Measurements from ENCODE around the gene ZBTB40.

DNA sequence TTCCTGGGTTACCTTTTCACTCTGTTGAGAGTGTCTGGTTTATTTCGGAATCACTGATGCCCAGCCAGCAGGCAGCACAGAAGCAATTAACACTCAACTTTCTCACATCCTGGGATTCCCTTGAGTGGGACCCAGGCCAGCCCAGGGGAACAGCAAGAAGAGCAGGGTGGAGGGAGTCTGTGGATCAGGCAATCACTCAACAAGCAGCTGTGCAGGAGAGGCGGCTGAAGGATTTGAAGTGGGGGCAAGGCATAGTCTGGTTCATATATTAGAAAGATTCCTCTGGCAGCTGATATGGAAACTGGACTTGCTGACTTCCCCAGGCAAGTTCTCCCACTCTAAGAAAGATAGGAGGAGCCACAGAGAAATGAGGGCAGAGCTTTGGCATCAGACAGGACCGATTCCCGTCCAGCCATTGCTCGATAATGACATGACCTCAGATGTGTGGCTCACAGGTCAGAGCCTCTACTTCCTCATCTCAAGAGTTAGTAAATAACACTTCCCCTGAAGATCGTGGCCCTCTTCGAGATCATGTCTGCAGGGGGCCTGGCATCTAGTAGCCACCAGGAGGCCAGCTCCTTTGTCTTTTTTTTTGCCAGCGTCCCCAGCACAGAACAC, 124.0 kb downstream of the ZBTB40 start:
- TF ChIP-seq, protein P1, sequence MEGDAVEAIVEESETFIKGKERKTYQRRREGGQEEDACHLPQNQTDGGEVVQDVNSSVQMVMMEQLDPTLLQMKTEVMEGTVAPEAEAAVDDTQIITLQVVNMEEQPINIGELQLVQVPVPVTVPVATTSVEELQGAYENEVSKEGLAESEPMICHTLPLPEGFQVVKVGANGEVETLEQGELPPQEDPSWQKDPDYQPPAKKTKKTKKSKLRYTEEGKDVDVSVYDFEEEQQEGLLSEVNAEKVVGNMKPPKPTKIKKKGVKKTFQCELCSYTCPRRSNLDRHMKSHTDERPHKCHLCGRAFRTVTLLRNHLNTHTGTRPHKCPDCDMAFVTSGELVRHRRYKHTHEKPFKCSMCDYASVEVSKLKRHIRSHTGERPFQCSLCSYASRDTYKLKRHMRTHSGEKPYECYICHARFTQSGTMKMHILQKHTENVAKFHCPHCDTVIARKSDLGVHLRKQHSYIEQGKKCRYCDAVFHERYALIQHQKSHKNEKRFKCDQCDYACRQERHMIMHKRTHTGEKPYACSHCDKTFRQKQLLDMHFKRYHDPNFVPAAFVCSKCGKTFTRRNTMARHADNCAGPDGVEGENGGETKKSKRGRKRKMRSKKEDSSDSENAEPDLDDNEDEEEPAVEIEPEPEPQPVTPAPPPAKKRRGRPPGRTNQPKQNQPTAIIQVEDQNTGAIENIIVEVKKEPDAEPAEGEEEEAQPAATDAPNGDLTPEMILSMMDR (IDR thresholded peaks at IDR 0.05; ENCODE audit: insufficient read depth, low read length, poor library complexity, severe bottlenecking), result no peak
- no peak for TF ChIP-seq EZH2phosphoT487 (conservative IDR thresholded peaks at IDR 0.05; ENCODE audit: low read length)
